ENCODE results near the gene SRPK3. TPM values are rescaled to one million over a fixed set of nuclear protein-coding genes. Genes with fewer than 3 reads are reported as not detected.

Gene SRPK3
- total RNA-seq, 1 donor = 0.36 TPM

DNA sequence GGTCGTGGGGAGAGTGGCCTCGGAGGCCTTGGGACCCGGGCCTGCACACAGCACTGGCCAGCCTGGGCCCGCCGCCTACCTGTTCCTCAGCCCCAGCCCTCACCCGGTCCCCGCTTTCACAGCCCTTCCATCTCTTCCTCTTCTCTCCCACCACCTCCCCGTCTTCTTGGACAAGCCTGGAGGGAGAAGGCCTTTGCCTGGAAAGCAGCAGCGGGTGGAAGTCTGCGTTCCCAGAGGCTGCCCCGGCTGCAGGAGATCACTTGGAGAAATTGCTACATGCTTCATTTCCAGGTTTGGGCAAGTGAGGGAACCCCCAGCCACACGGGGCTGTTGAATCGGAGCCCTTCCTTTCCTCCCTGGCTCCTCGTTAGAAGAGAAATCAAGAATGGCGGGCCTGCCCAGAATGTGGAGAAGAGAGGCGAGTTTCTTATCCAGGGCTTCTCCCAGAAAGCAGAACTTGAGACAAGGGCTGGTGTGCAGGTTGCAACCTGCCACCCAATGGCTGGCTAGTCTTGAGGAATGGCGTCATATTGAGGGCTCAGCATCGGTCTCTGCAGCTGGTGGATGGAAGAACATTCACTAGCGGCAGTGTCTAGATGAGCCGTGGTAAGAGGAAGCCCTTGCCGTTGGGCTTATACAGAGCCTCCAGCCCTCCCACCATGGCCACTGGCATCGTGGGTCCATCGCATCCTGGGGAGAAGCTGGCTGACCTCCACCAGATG lies 50.7 kb downstream of the SRPK3 start:
- H3K36me3 ChIP-seq (ENCODE audit: insufficient read depth, low read length) = no peaks in the 10 kb centered on the region
- no peaks in the 10 kb centered on the region for H3K4me1 ChIP-seq (ENCODE audit: insufficient read depth, low read length)
- H4K20me1 ChIP-seq (ENCODE audit: insufficient read depth, low read length) = no peaks in the 10 kb centered on the region
- no peaks in the 10 kb centered on the region for H3K9me3 ChIP-seq (ENCODE audit: low read depth, low read length)
- H3K27ac ChIP-seq (ENCODE audit: low read depth, low read length) = no peak overlapping the region
- H3K4me2 ChIP-seq (ENCODE audit: insufficient read depth, low read length) = no peak overlapping the region
- TF ChIP-seq, protein P1, sequence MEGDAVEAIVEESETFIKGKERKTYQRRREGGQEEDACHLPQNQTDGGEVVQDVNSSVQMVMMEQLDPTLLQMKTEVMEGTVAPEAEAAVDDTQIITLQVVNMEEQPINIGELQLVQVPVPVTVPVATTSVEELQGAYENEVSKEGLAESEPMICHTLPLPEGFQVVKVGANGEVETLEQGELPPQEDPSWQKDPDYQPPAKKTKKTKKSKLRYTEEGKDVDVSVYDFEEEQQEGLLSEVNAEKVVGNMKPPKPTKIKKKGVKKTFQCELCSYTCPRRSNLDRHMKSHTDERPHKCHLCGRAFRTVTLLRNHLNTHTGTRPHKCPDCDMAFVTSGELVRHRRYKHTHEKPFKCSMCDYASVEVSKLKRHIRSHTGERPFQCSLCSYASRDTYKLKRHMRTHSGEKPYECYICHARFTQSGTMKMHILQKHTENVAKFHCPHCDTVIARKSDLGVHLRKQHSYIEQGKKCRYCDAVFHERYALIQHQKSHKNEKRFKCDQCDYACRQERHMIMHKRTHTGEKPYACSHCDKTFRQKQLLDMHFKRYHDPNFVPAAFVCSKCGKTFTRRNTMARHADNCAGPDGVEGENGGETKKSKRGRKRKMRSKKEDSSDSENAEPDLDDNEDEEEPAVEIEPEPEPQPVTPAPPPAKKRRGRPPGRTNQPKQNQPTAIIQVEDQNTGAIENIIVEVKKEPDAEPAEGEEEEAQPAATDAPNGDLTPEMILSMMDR (IDR thresholded peaks at IDR 0.05; ENCODE audit: extremely low read depth, low read depth, low read length) = no peak
- H2AFZ ChIP-seq (ENCODE audit: low read length) = no peak overlapping the region
- no peaks in the 10 kb centered on the region for H3K79me2 ChIP-seq (ENCODE audit: insufficient read depth, low read length)
- DNase-seq (ENCODE audit: insufficient read length, low spot score, missing footprints) = peak; percentile 74
- H3K27me3 ChIP-seq (ENCODE audit: insufficient read depth, low read length) = peaks cover 52% of the 10 kb centered on the region
- H3K4me3 ChIP-seq (ENCODE audit: insufficient read depth, low read length) = no peak overlapping the region

DNA sequence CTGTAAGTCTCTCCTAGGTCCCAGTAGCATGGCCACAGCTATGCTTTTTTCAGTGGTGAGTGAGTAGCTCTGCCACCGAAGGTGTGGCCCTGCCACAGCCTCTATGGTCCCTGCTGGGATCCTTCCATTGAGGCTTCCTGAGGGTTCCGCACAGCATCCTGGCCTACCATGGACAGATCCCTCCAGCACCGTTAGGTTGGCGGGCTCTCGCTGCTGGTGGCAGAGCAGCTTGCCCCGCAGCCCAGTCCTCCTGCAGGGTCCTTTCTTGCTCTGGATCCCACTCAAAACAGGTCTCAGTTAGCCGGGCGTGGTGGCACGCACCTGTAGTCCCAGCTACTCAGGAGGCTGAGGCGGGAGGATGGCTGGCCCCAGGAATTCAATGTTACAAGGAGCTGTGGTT lies 51.9 kb downstream of the SRPK3 start:
- H3K4me2 ChIP-seq (ENCODE audit: insufficient read depth, low read length) = no peak overlapping the region
- TF ChIP-seq, protein P1 (IDR thresholded peaks at IDR 0.05; ENCODE audit: extremely low read depth, low read depth, low read length) = no peak
- H2AFZ ChIP-seq (ENCODE audit: low read length) = no peak overlapping the region
- no peak overlapping the region for H3K4me3 ChIP-seq (ENCODE audit: insufficient read depth, low read length)
- H4K20me1 ChIP-seq (ENCODE audit: insufficient read depth, low read length) = no peaks in the 10 kb centered on the region
- peak; percentile 5 for DNase-seq (ENCODE audit: insufficient read length, low spot score, missing footprints)
- H3K27ac ChIP-seq (ENCODE audit: low read depth, low read length) = no peak overlapping the region
- no peaks in the 10 kb centered on the region for H3K9me3 ChIP-seq (ENCODE audit: low read depth, low read length)
- no peaks in the 10 kb centered on the region for H3K79me2 ChIP-seq (ENCODE audit: insufficient read depth, low read length)
- peaks cover 43% of the 10 kb centered on the region for H3K27me3 ChIP-seq (ENCODE audit: insufficient read depth, low read length)
- H3K36me3 ChIP-seq (ENCODE audit: insufficient read depth, low read length) = no peaks in the 10 kb centered on the region
- H3K4me1 ChIP-seq (ENCODE audit: insufficient read depth, low read length) = no peaks in the 10 kb centered on the region

Other genes with a start within 250 kb of the SRPK3 start
- 29.3 and 33.0 TPM in 2 replicates for gene CCNQ, start 181.9 kb upstream of the SRPK3 start, total RNA-seq
- under 0.01 TPM in 2 replicates for gene DUSP9, start 133.8 kb upstream of the SRPK3 start, total RNA-seq
- gene PNCK, start 107.2 kb upstream of the SRPK3 start, total RNA-seq = 0.29 and 0.36 TPM in 2 replicates
- gene SLC6A8, start 93.1 kb upstream of the SRPK3 start, total RNA-seq = 15.3 and 19.5 TPM in 2 replicates
- gene BCAP31, start 56.7 kb upstream of the SRPK3 start, total RNA-seq = 114 and 118 TPM in 2 replicates
- 14.1 and 16.3 TPM in 2 replicates for gene ABCD1, start 56.2 kb upstream of the SRPK3 start, total RNA-seq
- gene PLXNB3, start 16.8 kb upstream of the SRPK3 start, total RNA-seq = 2.7 and 4.3 TPM in 2 replicates
- gene IDH3G, start 13.3 kb downstream of the SRPK3 start, total RNA-seq = 40.2 and 42.7 TPM in 2 replicates
- 156 and 172 TPM in 2 replicates for gene SSR4, start 13.6 kb downstream of the SRPK3 start, total RNA-seq
- gene PDZD4, start 49.5 kb downstream of the SRPK3 start, total RNA-seq = under 0.01 TPM in 2 replicates
- under 0.01 TPM in 2 replicates for gene L1CAM, start 105.1 kb downstream of the SRPK3 start, total RNA-seq
- gene AVPR2, start 123.6 kb downstream of the SRPK3 start, total RNA-seq = not detected in 2 replicates
- gene ARHGAP4, start 145.2 kb downstream of the SRPK3 start, total RNA-seq = 0.88 and 1.4 TPM in 2 replicates
- gene NAA10, start 154.0 kb downstream of the SRPK3 start, total RNA-seq = 43.4 and 46.3 TPM in 2 replicates
- gene RENBP, start 163.6 kb downstream of the SRPK3 start, total RNA-seq = 6.5 TPM in 2 replicates
- 22.1 and 24.6 TPM in 2 replicates for gene HCFC1, start 190.8 kb downstream of the SRPK3 start, total RNA-seq
- 6.9 and 8.5 TPM in 2 replicates for gene TMEM187, start 191.7 kb downstream of the SRPK3 start, total RNA-seq
- gene IRAK1, start 238.9 kb downstream of the SRPK3 start, total RNA-seq = 99.5 and 100 TPM in 2 replicates

All from osteoblast (primary cell).